ENCODE results near the gene DEFB113. TPM values are rescaled to one million over a fixed set of nuclear protein-coding genes. Genes with fewer than 3 reads are reported as not detected.

The DEFB113 gene
- polyA plus RNA-seq, 1 of the 3 experiments (the other 2 are of a cell fraction): not detected

DNA sequence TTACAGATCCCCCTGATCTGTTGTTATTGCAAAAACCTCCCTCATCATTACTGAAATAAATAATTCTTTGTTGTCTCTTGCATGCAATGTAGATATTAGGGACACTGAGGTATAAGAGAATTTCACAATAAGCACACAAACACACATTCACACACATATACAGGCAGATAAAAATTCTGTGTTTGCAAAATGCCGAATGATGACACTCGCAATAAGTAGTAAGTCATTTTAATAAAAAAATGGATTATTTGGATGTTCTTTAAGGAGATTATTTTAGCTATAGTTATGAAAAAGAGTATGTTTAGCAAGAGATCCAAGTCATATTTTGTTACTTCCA is 19.0 kb downstream of the DEFB113 start (continued):
- TF ChIP-seq, protein P1, sequence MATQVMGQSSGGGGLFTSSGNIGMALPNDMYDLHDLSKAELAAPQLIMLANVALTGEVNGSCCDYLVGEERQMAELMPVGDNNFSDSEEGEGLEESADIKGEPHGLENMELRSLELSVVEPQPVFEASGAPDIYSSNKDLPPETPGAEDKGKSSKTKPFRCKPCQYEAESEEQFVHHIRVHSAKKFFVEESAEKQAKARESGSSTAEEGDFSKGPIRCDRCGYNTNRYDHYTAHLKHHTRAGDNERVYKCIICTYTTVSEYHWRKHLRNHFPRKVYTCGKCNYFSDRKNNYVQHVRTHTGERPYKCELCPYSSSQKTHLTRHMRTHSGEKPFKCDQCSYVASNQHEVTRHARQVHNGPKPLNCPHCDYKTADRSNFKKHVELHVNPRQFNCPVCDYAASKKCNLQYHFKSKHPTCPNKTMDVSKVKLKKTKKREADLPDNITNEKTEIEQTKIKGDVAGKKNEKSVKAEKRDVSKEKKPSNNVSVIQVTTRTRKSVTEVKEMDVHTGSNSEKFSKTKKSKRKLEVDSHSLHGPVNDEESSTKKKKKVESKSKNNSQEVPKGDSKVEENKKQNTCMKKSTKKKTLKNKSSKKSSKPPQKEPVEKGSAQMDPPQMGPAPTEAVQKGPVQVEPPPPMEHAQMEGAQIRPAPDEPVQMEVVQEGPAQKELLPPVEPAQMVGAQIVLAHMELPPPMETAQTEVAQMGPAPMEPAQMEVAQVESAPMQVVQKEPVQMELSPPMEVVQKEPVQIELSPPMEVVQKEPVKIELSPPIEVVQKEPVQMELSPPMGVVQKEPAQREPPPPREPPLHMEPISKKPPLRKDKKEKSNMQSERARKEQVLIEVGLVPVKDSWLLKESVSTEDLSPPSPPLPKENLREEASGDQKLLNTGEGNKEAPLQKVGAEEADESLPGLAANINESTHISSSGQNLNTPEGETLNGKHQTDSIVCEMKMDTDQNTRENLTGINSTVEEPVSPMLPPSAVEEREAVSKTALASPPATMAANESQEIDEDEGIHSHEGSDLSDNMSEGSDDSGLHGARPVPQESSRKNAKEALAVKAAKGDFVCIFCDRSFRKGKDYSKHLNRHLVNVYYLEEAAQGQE (IDR thresholded peaks at IDR 0.05; ENCODE audit: low read depth, low read length): no peak
- TF ChIP-seq EZH2phosphoT487 (IDR thresholded peaks at IDR 0.05; ENCODE audit: borderline replicate concordance, low read depth) (no peak), NFIC (IDR thresholded peaks at IDR 0.05; ENCODE audit: borderline replicate concordance) (no peak), NRF1 (IDR thresholded peaks at IDR 0.05; ENCODE audit: low read depth, low read length) (no peak)
- TF ChIP-seq, protein P2, sequence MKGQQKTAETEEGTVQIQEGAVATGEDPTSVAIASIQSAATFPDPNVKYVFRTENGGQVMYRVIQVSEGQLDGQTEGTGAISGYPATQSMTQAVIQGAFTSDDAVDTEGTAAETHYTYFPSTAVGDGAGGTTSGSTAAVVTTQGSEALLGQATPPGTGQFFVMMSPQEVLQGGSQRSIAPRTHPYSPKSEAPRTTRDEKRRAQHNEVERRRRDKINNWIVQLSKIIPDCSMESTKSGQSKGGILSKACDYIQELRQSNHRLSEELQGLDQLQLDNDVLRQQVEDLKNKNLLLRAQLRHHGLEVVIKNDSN (IDR thresholded peaks at IDR 0.05; ENCODE audit: borderline replicate concordance, low read depth): no peak

DNA sequence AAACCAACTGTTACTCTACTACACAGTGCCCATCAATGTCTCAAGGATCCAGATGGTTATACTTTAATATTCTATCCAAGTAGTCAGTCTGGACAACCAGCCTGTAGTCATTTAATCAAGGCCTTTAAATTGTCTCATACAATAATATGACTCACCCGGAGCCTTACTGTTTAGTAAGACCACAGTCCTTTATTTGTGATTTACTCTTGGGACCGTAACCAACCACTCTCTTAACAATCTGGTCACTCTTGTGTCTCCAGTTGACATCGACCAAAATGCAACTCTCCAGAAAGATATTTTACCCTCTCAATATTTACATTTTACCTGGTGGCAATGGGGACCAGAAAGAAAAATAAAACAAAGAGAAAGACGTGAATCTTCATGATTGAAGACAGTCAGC is 20.4 kb downstream of the DEFB113 start:
- CTCF ChIA-PET: no interaction called here
- 9% methylated on average over 4 of the region's 4 CpGs for WGBS (ENCODE audit: low lambda C conversion rate)

More for the DNA sequence above, 20.4 kb downstream of the DEFB113 start:
- Histone ChIP-seq H3K4me1 (ENCODE audit: control insufficient read depth in 1 of 2, insufficient read depth in 2 of 2, low read depth in 1 of 2, low read length in 1 of 2) (no peaks in the 10 kb centered on the region), H3F3A (replicated peaks; ENCODE audit: insufficient read depth) (no peaks in the 10 kb centered on the region), H3K27ac (ENCODE audit: low read depth in 2 of 2, low read length in 1 of 2) (no peak overlapping the region), H3K79me2 (ENCODE audit: insufficient read depth) (no peaks in the 10 kb centered on the region), H2AFZ (ENCODE audit: low read depth) (no peak overlapping the region), H3K9ac (no peak overlapping the region), H3K4me2 (no peak overlapping the region), H4K20me1 (ENCODE audit: insufficient read depth) (no peaks in the 10 kb centered on the region), H3K36me3 (replicated peaks in 1 of 2; ENCODE audit: control insufficient read depth in 1 of 2, insufficient read depth in 2 of 2, low read length in 1 of 2) (no peaks in the 10 kb centered on the region), H3K9me3 (no peaks in the 10 kb centered on the region), H3K27me3 (ENCODE audit: insufficient read depth) (no peaks in the 10 kb centered on the region), H3K9me2 (no peaks in the 10 kb centered on the region), H3K4me3 (ENCODE audit: low read depth in 2 of 2, low read length in 1 of 2) (no peak overlapping the region)
- POLR2A ChIA-PET: no interaction called here
- no peak for TF ChIP-seq GABPA (IDR thresholded peaks at IDR 0.05; ENCODE audit: low read depth)
- no peak for TF ChIP-seq MEF2A (IDR thresholded peaks at IDR 0.05; ENCODE audit: borderline replicate concordance, low read depth)
- no peak for TF ChIP-seq FOXJ3 (CRISPR knock-in tag; IDR thresholded peaks at IDR 0.05)
- TF ChIP-seq SMC3 (IDR thresholded peaks at IDR 0.05; ENCODE audit: low read depth, low read length): no peak
- no peak for TF ChIP-seq MXI1 (IDR thresholded peaks at IDR 0.05; ENCODE audit: low read depth, low read length)
- no peak for TF ChIP-seq TEAD4 (IDR thresholded peaks at IDR 0.05; ENCODE audit: borderline replicate concordance, insufficient read depth)
- TF ChIP-seq POLR2AphosphoS5 (IDR thresholded peaks at IDR 0.05; ENCODE audit: low read depth, low read length): no peak
- TF ChIP-seq, protein P3, sequence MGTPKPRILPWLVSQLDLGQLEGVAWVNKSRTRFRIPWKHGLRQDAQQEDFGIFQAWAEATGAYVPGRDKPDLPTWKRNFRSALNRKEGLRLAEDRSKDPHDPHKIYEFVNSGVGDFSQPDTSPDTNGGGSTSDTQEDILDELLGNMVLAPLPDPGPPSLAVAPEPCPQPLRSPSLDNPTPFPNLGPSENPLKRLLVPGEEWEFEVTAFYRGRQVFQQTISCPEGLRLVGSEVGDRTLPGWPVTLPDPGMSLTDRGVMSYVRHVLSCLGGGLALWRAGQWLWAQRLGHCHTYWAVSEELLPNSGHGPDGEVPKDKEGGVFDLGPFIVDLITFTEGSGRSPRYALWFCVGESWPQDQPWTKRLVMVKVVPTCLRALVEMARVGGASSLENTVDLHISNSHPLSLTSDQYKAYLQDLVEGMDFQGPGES (IDR thresholded peaks at IDR 0.05; ENCODE audit: low read depth, low read length): no peak
- TF ChIP-seq NFIC (IDR thresholded peaks at IDR 0.05; ENCODE audit: borderline replicate concordance): no peak
- no peak for TF ChIP-seq YY1 (IDR thresholded peaks at IDR 0.05; ENCODE audit: low read depth)
- TF ChIP-seq TCF12 (IDR thresholded peaks at IDR 0.05): no peak
- TF ChIP-seq NRF1 (IDR thresholded peaks at IDR 0.05; ENCODE audit: low read depth, low read length): no peak
- no peak for TF ChIP-seq FOSL2 (IDR thresholded peaks at IDR 0.05; ENCODE audit: borderline replicate concordance, low read depth)
- TF ChIP-seq, protein P4, sequence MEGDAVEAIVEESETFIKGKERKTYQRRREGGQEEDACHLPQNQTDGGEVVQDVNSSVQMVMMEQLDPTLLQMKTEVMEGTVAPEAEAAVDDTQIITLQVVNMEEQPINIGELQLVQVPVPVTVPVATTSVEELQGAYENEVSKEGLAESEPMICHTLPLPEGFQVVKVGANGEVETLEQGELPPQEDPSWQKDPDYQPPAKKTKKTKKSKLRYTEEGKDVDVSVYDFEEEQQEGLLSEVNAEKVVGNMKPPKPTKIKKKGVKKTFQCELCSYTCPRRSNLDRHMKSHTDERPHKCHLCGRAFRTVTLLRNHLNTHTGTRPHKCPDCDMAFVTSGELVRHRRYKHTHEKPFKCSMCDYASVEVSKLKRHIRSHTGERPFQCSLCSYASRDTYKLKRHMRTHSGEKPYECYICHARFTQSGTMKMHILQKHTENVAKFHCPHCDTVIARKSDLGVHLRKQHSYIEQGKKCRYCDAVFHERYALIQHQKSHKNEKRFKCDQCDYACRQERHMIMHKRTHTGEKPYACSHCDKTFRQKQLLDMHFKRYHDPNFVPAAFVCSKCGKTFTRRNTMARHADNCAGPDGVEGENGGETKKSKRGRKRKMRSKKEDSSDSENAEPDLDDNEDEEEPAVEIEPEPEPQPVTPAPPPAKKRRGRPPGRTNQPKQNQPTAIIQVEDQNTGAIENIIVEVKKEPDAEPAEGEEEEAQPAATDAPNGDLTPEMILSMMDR (IDR thresholded peaks at IDR 0.05): no peak
- TF ChIP-seq TAF1 (IDR thresholded peaks at IDR 0.05; ENCODE audit: borderline replicate concordance, low read depth, low read length): no peak
- no peak for TF ChIP-seq RXRA (IDR thresholded peaks at IDR 0.05; ENCODE audit: borderline replicate concordance, low read depth)
- no peak for TF ChIP-seq RCOR1 (IDR thresholded peaks at IDR 0.05; ENCODE audit: low read length)
- TF ChIP-seq, protein P5, sequence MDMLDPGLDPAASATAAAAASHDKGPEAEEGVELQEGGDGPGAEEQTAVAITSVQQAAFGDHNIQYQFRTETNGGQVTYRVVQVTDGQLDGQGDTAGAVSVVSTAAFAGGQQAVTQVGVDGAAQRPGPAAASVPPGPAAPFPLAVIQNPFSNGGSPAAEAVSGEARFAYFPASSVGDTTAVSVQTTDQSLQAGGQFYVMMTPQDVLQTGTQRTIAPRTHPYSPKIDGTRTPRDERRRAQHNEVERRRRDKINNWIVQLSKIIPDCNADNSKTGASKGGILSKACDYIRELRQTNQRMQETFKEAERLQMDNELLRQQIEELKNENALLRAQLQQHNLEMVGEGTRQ (IDR thresholded peaks at IDR 0.05; ENCODE audit: borderline replicate concordance, low read depth, low read length): no peak
- DNase-seq: no peak
